HTR-8/SVneo (cell line): Measurements from ENCODE around the gene LRRTM4.

Source experiments
- DNase-seq: peaks from one replicate; pipeline ENCODE4 v3.0.0; 2011; ENCODE audit warnings: low spot score, mixed read lengths; ENCODE audit not compliant: insufficient read length
- FAIRE-seq: peaks from 2 replicates; lab custom pipeline; 2011; peaks lifted over from hg19 to GRCh38; lab: Jason Lieb, UNC

The LRRTM4 gene

GRCh38 chr2:77328134-77328931 is 193.8 kb downstream of the LRRTM4 start:
- FAIRE-seq = no peak
- DNase-seq = no peak

- FAIRE-seq (no peak), DNase-seq (no peak)
Observed at GRCh38 chr2:77325395-77325794, 196.8 kb downstream of the LRRTM4 start.

GRCh38 chr2:77322431-77322830 is 199.7 kb downstream of the LRRTM4 start:
- FAIRE-seq (no peak), DNase-seq (no peak)

GRCh38 chr2:77314721-77315120 is 207.5 kb downstream of the LRRTM4 start:
- FAIRE-seq (no peak), DNase-seq (no peak)

GRCh38 chr2:77310416-77310815 is 211.8 kb downstream of the LRRTM4 start:
- DNase-seq (no peak), FAIRE-seq (no peak)

DNA sequence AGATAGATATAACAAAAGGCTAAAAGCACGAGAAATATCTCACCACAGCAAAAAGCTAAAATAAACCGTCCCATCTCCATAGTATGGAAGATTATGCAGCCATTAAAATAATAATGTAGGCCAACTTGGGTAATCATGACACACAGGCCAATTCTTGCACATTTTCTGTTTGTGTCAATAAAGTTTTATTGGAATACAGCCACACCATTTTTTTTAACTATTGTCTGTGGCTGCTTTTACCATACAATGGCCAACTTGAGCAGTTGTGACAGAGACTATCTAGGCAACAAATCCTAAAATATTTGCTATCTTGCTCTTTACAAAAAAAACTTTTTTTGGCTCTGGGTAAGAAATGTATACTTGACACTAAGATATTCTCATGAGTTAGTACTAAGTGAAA is 212.5 kb downstream of the LRRTM4 start:
- DNase-seq = no peak
- FAIRE-seq = no peak

DNA sequence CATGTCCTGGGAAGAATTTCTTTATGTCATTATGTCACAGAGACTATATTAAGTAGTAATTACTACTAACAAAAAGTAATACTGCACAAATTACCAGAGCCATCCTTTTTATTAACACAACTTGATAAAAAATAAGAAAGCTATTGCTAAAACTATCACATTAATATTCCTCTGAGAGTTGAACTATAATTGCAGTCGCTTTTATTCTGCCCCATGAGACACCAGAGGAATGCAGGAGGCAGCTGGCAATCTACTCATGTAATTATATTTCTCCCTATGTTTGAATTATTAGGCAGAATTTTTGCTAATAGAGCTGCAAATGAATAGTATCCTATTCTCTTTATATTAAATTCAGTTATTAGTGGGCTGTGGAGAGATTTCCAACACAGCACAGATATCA is 220.7 kb downstream of the LRRTM4 start:
- DNase-seq = no peak

DNA sequence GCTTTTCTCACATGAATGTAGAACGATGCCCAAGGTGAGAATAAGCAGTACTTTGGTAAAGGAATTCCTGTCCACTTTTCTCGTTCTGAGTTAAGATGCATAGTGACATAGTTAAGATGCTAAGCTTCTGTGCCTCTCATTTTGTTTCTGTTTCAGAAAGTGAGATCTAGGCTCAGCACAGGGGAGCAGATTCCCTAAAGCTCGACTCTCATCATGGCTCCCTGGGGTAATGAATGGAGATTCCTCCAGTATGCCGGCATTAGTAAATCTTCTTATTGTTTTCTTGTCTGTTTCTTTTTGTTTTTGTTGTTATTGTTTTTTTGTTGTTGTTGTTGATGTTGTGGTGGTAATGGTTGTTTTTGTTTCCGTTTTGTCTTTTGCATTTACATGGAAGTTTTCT is 225.4 kb downstream of the LRRTM4 start:
- DNase-seq = no peak
- FAIRE-seq = no peak

More for the DNA sequence above, 220.7 kb downstream of the LRRTM4 start:
- no peak for FAIRE-seq

- no peak for DNase-seq
Observed at GRCh38 chr2:77294474-77294873, 227.7 kb downstream of the LRRTM4 start.

DNA sequence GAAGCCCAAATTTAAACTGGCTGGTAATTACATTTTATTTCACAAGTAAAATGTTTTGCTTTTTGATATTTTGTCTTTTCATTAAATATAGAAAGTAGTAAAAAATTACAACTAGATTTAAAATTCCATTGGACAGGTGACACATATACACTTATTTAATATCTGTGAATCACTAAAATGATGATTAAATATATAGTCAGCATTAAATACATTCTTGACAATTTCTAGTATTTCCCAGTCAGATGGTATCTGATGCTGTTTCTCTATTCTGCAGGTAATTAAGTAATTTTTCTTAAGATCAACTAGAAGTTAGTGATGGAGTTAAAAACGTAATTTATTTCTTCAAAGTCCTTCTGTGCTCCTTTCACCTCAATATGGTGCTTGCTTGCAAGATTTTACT is 237.8 kb downstream of the LRRTM4 start:
- no peak for FAIRE-seq
- no peak for DNase-seq

More at GRCh38 chr2:77294474-77294873, 227.7 kb downstream of the LRRTM4 start:
- FAIRE-seq = no peak

DNA sequence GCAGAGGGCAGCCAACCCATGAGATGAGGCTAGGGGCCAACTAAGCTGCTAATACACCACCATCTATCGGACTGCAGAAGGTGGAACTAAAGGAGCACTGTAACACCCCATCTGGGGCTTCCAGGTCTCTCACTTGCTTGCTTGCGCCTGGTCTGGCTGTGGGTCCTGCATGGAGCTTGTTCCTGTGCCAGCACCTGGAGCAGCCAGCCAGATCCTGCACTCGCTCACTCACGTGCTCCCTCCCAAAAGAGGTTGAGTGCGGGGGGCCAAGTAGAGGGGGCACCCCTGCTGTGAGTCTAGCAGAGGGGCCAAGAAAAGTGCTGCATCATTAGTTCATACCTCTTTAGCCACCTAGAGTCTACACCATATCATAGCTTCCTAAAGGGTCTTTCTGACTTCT is 250.9 kb downstream of the LRRTM4 start:
- FAIRE-seq (no peak), DNase-seq (no peak)

DNA sequence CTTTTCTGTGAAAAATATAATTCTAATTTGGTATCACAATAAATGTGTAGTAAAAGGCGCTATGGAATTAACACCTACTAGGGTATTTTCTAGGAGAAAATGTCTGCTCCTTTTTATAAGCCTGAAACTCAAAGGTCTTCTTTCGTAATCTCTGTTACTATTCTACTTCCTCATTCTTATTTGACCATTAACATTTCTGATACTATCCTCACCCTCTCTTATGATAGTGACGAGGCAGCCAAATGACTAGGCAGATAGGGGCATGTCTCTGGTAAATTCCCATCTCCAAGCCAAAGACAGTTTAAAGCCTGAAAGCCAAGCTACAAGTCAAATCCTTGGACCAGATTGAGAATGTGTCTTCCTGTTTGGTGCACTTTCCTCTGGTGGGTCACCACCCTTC is 251.7 kb downstream of the LRRTM4 start:
- DNase-seq = no peak
- FAIRE-seq = no peak

GRCh38 chr2:77268626-77269025 is 253.6 kb downstream of the LRRTM4 start:
- FAIRE-seq (no peak), DNase-seq (no peak)

DNA sequence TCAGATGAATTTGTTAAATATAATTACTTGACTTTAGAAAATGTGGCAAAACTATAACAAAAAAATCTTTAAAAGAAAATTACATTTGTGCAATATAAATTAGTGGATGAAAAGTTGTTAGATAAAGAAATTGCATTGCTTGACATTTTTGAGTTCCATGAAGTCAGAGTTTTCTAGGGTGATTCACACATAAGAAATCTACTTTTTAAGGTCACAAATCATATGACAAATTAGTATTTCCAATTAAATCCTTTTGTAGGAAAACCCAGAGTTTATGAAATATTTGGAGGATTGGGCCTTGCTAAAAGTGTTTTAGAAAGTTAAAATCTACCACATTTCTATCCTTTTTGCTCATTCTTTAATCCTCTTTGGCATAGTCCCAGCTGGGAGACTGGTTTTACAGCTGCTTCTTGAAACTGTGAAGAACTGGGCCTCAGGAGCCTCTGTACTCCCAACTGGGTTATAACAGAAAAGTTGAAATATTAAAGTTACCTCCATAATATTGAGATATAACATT is 289.2 kb downstream of the LRRTM4 start:
- FAIRE-seq = no peak
- no peak for DNase-seq

DNA sequence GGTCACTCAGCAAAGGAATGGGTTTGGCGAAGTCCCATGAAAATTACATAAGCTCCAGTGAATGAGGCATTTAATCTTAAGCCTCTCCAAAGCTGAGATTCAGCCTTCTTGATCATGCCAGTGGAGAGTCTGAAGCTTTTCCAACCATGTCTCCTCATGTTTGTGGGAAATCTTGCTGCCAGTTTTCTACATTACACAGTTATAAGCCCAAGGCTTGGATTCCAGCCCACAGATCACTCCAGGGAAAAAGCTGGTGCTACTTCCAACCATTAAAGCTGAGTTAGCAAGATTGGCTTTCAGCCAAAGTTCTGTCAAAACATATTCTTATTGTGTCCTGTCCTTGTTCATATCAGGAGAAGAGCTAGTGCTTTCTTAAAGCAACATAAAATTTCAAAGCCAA is 293.8 kb downstream of the LRRTM4 start:
- DNase-seq = no peak

DNA sequence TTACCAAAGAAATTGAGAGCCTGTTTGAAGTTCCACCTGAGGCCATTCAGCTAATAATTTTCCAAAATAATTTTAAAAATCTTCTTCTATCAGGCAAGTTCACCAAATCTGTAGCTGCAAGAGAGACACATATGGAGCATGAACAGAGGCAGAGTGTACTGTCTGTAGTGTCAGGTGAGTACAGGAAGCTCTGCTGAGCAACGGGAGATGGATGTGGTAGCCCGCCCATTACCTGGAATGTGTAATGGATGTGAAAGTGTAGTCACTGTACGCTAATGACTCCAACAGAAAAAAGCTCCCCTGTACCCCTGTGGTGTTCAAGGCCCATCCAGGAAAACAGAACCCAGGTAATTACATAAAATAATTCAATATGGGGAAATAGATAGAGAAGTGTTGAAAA is 311.5 kb downstream of the LRRTM4 start:
- DNase-seq (no peak), FAIRE-seq (no peak)

More for the DNA sequence above, 293.8 kb downstream of the LRRTM4 start:
- FAIRE-seq = no peak

DNA sequence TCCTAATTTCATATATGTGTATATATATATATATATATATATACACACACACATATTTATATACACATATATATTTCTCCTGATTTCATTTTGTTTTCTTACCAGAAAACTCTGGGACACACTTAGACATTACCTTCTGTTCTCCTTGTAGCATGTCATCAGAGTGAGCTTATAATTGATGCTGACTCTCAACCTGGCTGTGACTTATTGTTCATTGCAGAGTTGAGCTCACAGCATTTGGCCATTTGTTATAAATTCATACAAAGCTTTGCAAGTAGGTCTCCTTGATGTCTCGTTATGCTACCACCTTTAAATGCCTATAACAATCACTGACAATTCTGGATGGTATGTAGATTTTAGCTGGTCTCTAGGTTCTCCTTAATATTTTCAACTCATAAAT is 314.8 kb downstream of the LRRTM4 start:
- no peak for DNase-seq
- no peak for FAIRE-seq

DNA sequence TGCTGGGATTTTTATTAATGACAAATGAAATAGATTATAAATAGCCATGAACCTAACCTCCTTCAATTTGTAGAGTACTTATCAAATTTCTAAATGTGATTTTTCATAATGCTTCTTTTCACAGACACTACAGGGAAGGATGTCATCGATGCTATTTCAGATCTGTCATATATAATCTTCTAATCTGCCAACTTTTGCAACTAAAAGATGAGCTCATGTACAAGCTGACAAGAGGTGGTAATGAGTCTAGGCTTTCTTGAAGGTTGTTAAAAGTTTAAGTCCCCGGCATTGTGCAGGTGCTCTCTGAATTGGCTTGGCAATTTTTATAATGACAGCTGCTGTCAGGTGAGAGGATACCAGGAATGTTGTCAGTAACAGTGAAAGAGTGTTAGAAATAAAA is 320.4 kb downstream of the LRRTM4 start:
- FAIRE-seq (no peak), DNase-seq (no peak)

DNA sequence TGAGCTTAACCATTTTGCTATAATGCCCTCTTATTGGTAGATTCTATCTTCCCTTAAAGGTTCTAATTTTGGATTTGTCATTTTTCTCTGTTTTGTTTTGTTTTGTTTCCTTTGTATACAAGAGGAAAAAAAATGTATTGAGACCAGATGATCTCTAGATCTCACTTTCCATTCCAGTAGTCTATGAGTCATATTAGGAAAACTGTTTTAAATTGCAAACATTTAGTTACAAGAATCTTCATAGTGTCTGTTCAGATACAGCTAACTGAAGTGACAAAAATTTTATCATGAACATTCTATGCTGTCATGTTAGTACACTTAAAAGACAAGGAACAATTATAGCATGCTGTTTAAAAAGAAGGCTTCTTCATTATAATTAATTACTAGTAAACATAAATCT is 322.8 kb downstream of the LRRTM4 start:
- FAIRE-seq = no peak
- DNase-seq = no peak

- DNase-seq = no peak
- no peak for FAIRE-seq
Observed at GRCh38 chr2:77193858-77194448, 328.2 kb downstream of the LRRTM4 start.

GRCh38 chr2:77192811-77193289 is 329.3 kb downstream of the LRRTM4 start:
- no peak for DNase-seq
- no peak for FAIRE-seq
